ENCODE results near the gene NFS1.

The NFS1 gene

GRCh38 chr20:35629427-35630145 lies 69.6 kb downstream of the NFS1 start:
- no peak for DNase-seq (ENCODE audit: low read depth)
- TF ChIP-seq, protein P1, sequence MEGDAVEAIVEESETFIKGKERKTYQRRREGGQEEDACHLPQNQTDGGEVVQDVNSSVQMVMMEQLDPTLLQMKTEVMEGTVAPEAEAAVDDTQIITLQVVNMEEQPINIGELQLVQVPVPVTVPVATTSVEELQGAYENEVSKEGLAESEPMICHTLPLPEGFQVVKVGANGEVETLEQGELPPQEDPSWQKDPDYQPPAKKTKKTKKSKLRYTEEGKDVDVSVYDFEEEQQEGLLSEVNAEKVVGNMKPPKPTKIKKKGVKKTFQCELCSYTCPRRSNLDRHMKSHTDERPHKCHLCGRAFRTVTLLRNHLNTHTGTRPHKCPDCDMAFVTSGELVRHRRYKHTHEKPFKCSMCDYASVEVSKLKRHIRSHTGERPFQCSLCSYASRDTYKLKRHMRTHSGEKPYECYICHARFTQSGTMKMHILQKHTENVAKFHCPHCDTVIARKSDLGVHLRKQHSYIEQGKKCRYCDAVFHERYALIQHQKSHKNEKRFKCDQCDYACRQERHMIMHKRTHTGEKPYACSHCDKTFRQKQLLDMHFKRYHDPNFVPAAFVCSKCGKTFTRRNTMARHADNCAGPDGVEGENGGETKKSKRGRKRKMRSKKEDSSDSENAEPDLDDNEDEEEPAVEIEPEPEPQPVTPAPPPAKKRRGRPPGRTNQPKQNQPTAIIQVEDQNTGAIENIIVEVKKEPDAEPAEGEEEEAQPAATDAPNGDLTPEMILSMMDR (IDR thresholded peaks at IDR 0.05; ENCODE audit: low read depth, low read length, missing control alignments): no peak
- in situ Hi-C loops (cut with HindIII; ENCODE audit: low sequenced_read_pairs): no loop called here

GRCh38 chr20:35627121-35627520 lies 72.0 kb downstream of the NFS1 start:
- TF ChIP-seq, protein P1 (IDR thresholded peaks at IDR 0.05; ENCODE audit: low read depth, low read length, missing control alignments): no peak
- in situ Hi-C loops (cut with HindIII; ENCODE audit: low sequenced_read_pairs): no loop called here
- DNase-seq (ENCODE audit: low read depth): no peak

More at GRCh38 chr20:35629427-35630145, 69.6 kb downstream of the NFS1 start:
- no peak overlapping the region for H3K4me3 ChIP-seq (ENCODE audit: low read depth, low read length)

GRCh38 chr20:35626386-35627001 lies 72.7 kb downstream of the NFS1 start:
- in situ Hi-C loops (cut with HindIII; ENCODE audit: low sequenced_read_pairs): no loop called here

More at GRCh38 chr20:35627121-35627520, 72.0 kb downstream of the NFS1 start:
- no peak overlapping the region for H3K4me3 ChIP-seq (ENCODE audit: low read depth, low read length)

GRCh38 chr20:35625584-35626385 lies 73.4 kb downstream of the NFS1 start:
- no peak overlapping the region for H3K4me3 ChIP-seq (ENCODE audit: low read depth, low read length)
- in situ Hi-C loops (cut with HindIII; ENCODE audit: low sequenced_read_pairs): no loop called here
- no peak for DNase-seq (ENCODE audit: low read depth)
- TF ChIP-seq, protein P1 (IDR thresholded peaks at IDR 0.05; ENCODE audit: low read depth, low read length, missing control alignments): no peak

More at GRCh38 chr20:35626386-35627001, 72.7 kb downstream of the NFS1 start:
- H3K4me3 ChIP-seq (ENCODE audit: low read depth, low read length): no peak overlapping the region
- no peak for DNase-seq (ENCODE audit: low read depth)
- TF ChIP-seq, protein P1 (IDR thresholded peaks at IDR 0.05; ENCODE audit: low read depth, low read length, missing control alignments): no peak

DNA sequence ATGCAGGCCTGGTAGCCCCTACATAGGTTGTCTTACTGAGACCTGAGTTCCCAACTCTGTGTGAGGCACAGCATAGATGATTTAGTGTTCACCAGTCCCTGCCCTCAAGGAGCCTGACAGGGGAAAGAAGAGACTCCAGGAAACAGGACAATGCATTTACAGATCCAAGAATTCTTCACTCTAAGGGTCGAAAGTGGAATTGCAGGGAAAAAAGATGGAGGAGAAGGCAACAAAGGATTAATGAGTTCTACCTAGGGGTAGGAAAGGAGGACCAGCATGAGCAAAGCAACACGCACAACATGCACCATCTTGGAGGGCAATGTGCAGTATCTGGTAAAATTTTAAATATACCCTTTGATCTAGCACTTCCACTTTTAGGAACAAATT lies 77.6 kb downstream of the NFS1 start:
- in situ Hi-C loops (cut with HindIII; ENCODE audit: low sequenced_read_pairs): no loop called here
- DNase-seq (ENCODE audit: low read depth): no peak
- TF ChIP-seq, protein P1 (IDR thresholded peaks at IDR 0.05; ENCODE audit: low read depth, low read length, missing control alignments): peak; percentile 20
- H3K4me3 ChIP-seq (ENCODE audit: low read depth, low read length): no peak overlapping the region

DNA sequence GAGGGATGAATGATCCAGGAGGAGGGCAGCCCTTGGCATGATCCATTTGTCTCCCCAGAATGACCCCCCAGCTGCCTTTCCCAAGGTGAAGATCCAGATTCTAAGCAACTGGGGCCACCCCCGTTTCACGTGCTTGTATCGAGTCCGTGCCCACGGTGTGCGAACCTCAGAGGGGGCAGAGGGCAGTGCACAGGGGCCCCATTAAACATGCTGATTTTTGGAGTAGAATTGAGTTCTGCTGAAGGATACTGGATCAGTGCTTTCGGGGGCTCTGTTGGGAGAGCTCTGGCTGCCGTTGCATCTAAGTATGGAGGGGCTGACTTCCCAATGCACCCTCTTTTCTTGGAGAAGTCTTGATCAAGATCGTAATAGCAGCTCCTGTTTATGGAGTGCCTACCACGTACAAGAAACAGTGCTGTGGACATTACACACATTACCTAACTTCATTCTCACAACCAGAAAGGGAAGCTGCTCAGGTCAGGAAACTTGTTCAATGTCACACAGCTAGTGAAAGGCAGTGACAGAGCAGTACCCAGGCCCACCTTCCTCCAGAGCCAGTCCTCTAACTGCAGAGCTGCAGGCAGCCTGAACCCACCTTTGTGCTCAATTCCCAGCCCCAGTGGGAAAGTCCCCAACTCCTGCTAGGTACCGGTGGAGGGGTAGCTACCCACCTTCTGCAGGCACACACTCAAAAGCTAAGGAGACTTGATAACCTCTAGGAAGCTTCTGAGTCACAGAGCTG lies 78.2 kb downstream of the NFS1 start:
- in situ Hi-C loops (cut with HindIII; ENCODE audit: low sequenced_read_pairs): no loop called here
- no peak overlapping the region for H3K4me3 ChIP-seq (ENCODE audit: low read depth, low read length)
- DNase-seq (ENCODE audit: low read depth): no peak
- TF ChIP-seq, protein P1 (IDR thresholded peaks at IDR 0.05; ENCODE audit: low read depth, low read length, missing control alignments): no peak
